Retinal pigment epithelial cell (primary cell): Measurements from ENCODE around the gene ANO10.
"Not testable (repeated sequence)": the region's sequence is repeated elsewhere in the genome, so short reads cannot be mapped to it uniquely, and the experiment has no call there.

Experiments used
- DNase-seq: peaks from one replicate; pipeline ENCODE4 v3.0.0-alpha.2; 2010; ENCODE audit warnings: low read depth
- H3K4me3 ChIP-seq: 2 replicates; pipeline ENCODE4 v1.5.1; 2011; ENCODE audit warnings: mild to moderate bottlenecking, low read length, control low read depth, moderate library complexity
- TF ChIP-seq, protein P1 (sequence below): conservative IDR thresholded peaks from 2 replicates; pipeline ENCODE4 v1.5.1; 2011; ENCODE audit warnings: low read depth, low read length, control low read depth, inconsistent platforms

The ANO10 gene

DNA sequence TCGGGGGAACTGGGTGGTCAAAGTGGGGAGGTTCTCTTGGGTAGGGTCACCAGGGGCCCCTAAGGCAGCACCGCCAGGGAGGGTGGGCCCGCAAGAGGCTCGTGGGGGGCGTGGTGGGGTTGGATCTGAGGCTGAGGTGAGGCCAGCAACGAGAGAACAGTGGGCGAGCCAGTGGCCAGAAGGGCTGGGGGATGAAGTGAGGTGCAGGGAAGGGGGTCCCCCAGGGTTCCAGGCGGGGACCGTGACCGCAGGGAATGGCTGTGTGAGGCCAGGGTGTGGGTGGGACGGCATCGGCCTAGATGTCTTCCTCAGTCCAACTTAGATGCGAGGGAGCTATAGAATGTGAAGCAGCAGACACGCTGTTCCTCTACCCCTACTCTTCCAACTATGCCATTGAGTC, 257.3 kb downstream of the ANO10 start:
- no peak overlapping the region for H3K4me3 ChIP-seq
- TF ChIP-seq, protein P1, sequence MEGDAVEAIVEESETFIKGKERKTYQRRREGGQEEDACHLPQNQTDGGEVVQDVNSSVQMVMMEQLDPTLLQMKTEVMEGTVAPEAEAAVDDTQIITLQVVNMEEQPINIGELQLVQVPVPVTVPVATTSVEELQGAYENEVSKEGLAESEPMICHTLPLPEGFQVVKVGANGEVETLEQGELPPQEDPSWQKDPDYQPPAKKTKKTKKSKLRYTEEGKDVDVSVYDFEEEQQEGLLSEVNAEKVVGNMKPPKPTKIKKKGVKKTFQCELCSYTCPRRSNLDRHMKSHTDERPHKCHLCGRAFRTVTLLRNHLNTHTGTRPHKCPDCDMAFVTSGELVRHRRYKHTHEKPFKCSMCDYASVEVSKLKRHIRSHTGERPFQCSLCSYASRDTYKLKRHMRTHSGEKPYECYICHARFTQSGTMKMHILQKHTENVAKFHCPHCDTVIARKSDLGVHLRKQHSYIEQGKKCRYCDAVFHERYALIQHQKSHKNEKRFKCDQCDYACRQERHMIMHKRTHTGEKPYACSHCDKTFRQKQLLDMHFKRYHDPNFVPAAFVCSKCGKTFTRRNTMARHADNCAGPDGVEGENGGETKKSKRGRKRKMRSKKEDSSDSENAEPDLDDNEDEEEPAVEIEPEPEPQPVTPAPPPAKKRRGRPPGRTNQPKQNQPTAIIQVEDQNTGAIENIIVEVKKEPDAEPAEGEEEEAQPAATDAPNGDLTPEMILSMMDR = no peak
- no peak for DNase-seq

DNA sequence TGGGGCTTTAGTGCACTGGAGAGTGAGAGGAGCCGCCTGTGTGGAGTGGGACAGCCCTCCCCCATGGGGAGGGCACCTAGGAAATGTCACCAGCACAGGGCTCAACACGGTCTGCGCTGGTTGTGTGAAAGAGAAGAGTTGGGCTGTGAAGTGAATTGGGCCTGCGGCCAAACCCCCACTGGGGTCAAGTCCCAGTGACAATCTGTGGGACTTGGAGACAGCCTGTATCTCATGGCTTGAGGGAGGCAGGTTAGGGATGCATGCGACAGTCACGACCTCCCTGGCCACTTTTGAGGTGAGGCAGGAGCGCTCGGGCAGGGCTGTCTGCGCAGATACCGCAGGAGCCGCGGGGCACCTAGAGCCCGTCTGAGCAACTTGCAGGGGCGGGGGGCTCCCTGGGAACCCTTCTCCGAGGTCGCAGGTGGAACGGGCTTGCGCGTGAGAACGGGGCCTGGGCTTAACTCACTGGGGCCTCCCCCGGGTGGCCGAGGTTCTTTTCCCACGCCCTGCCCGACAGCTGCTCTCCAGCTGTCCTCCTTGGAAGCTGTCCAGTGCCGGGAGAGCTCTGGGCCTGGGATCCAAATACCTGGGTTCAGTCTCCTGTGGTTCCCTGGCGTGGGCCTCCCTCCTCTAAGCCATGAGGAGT, 258.1 kb downstream of the ANO10 start:
- no peak overlapping the region for H3K4me3 ChIP-seq
- TF ChIP-seq, protein P1 = no peak

DNA sequence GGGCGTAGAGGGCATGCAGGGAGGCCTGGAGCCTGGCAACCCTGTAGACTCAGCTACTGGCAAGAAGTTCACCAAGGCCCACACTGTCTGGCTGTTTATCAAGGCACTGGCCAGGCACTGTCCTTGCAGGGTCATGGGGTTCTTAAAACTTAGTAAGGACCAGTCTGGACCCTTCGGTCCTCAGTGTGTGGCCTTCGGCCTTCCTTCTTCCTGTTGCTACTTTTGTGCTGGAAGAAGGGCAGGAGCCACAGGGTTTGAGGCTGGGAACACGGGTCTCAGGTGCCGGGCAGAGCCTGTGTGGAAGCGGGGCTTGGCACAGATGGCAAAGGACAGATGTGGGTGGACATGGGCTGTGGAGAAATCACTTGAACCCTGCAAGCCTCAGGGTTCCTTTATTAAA, 258.9 kb downstream of the ANO10 start:
- TF ChIP-seq, protein P1 = no peak
- DNase-seq = no peak
- no peak overlapping the region for H3K4me3 ChIP-seq

More for the DNA sequence above, 258.1 kb downstream of the ANO10 start:
- DNase-seq = no peak

DNA sequence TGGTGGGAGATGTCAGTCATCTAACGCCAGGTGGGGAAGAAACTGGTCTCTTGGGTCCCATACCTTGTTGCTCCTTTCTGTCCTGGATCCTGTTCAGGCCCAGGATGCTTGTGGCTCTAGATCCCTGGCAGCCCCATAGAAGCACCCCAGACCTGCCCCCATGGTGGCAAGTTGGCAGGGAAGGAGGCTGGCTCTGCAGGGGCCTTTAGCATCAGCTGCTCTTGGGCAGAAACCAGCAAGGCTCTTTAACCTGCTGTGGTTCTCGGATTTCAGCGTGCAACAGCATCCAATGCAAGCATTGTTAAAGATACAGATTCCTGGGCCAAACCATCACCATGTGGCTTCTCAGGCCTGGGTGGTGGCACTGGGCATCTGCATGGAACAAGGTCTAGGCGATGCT, 259.6 kb downstream of the ANO10 start:
- no peak for DNase-seq
- TF ChIP-seq, protein P1 = no peak
- H3K4me3 ChIP-seq = no peak overlapping the region

DNA sequence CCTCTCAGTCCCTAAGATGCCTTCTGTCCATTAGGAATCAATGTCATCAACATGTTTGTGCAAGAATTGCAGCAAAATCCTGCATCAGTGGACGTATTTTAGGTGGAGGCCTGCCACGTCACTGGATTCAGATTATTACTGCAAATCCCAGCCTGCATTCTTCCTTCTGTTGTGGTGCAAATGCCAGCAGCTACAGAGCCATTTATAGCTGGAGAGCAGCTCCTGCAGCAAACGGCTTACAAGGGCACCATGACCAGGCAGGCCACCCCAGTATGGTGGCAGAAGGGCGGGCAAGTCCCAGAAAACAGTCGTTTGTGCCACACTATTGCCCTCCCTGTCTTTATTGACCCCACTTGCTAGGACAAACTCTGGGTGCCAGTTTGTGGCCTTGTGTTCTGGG, 260.7 kb downstream of the ANO10 start:
- H3K4me3 ChIP-seq = no peak overlapping the region
- TF ChIP-seq, protein P1 = no peak
- no peak for DNase-seq

DNA sequence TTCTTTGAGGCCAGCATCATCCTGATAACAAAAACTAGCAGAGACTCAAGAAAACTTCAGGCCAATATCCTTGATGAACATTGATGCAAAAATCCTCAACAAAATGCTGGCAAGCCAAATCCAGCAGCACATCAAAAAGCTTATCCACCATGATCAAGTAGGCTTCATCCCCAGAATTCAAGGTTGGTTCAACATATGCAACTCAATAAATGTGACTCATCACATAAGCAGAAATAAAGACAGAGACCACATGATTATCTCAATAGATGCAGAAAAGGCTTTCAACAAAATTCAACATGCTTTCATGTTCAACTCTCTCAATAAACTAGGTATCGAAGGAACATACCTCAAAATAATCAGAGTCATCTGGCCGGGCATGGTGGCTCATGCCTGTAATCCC, 265.8 kb downstream of the ANO10 start:
- DNase-seq, H3K4me3 ChIP-seq: not testable (repeated sequence)

DNA sequence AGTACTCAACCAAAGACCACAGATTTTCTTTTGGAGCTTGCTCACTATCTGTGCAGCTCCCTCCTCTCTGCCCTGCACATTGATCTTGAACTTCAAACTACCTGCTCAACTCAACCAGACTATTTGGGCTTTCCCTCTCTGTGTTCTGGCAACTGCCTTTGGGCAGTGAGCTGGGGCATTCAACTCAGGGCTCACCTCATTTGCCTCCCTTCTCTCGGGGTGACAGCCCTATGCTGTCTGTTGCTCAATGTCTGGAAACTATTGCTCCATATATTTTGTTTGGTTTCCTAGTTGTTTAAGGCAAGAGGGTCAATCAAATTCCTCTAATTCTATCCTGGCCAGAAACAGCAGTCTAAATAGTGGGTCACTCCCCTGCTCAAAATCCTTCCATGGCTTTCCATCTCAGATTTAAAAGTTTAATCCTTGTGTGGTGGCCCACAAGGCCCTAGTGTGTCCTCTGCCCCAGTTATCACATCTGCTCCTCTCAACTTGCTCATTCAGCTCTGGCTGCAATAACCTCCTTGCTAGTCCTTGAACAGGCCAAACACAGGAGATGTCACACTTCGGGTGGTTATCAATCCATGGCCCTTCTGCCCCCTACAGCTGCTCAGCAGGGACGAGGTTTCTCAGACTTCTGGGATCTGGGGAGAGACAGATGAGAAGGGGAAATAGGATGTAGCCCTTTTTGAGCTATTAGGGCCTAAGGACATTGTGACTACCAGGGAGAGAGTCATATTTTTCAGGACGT, 267.7 kb downstream of the ANO10 start:
- H3K4me3 ChIP-seq = no peak overlapping the region
- DNase-seq = no peak
- TF ChIP-seq, protein P1 = no peak
